GM19324 (cell line): ENCODE results near the gene CRIM1.

Source experiments
- ATAC-seq: cut with Tn5 transposase; IDR thresholded peaks from one replicate; pipeline ENCODE4 v1.9.1; 2021; ENCODE audit warnings: mild to moderate bottlenecking, moderate library complexity; ENCODE audit not compliant: unreplicated experiment, low FRiP score

Gene CRIM1

GRCh38 chr2:36476411-36476810 lies 120.8 kb downstream of the CRIM1 start:
- no peak for ATAC-seq

- no peak for ATAC-seq
These were observed 121.7 kb downstream of the CRIM1 start for GRCh38 chr2:36477315-36477714.

DNA sequence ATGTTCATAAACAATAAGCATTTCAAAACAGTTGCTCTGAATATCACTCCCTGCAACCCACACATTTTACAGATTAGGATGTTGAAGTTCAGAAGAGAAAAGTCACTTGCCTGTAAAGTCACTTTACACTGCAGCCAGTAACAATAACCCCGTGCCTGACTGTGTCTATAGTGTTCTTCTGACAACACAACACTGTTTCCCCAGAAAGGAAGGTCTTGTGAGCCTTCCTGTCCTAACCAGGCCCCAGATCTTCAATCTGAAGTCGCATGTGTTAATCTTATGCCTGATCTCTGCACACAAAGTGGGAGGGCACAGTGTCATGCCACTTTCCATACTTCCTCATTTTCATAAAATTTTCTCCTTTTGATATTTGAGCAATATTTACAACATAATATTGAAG lies 122.2 kb downstream of the CRIM1 start:
- no peak for ATAC-seq

- no peak for ATAC-seq
These were observed 122.8 kb downstream of the CRIM1 start for GRCh38 chr2:36478332-36478738.

DNA sequence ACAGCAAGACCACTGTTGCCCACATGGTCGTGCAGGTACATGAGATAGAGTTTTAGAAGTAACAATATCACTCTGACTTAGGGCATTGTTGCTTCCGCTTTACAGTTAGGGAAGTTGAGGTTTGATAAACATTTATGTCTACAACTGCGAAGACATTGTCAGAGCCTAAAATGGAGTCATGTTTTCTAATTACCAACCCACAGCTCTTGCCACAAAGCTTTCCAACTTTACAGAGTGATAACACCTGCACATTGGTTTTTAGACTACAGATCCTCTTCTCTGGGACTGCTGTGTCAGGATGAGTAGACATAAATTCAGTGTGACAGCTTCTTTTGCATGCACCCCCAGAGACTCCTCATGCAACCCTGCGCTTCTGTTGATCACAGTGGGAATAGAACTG lies 123.4 kb downstream of the CRIM1 start:
- ATAC-seq, result no peak

GRCh38 chr2:36479406-36479805 lies 123.8 kb downstream of the CRIM1 start:
- ATAC-seq, result no peak

GRCh38 chr2:36480028-36480427 lies 124.5 kb downstream of the CRIM1 start:
- ATAC-seq, result no peak

DNA sequence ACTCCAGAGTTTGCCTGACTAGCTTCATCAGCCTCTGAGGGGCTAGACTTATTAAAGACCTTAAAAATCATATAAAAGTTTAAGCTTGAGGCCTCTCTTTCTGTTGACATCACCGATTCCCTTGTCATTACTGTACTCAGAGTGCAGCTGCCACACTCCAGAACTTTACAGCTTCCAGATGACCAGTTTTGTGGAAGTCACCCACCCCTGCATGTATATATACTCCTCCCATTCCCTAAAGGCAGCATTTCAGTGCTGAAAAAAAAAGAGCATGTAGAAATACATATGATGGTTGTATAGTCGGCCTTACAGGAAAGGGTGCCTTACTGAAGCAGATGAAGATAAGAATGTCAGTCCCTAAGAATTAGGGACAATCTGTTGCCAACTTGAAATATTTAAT lies 125.1 kb downstream of the CRIM1 start:
- ATAC-seq, result no peak

GRCh38 chr2:36481709-36482108 lies 126.1 kb downstream of the CRIM1 start:
- ATAC-seq, result no peak

- no peak for ATAC-seq
These were observed 127.1 kb downstream of the CRIM1 start for GRCh38 chr2:36482576-36483214.

DNA sequence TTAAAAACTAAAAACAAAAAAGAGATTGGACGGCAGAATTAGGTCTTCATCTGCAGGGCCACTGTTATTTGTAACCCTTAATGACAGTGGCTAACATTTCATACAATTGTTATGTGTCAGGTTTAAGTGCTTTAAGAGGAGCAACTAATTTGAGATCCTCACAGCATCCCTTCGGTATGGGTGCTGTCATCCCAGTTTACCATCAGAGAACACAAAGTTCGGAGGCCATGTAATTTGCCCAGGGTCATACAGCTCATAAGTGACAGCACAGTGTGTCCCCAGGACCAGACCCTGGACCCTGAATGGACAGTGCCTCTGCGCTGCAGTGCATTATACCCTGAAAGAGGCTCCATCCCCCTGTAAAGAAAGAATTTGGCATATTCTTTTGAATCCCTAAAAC lies 127.7 kb downstream of the CRIM1 start:
- no peak for ATAC-seq

- ATAC-seq, result no peak
These were observed 128.9 kb downstream of the CRIM1 start for GRCh38 chr2:36484454-36484853.

DNA sequence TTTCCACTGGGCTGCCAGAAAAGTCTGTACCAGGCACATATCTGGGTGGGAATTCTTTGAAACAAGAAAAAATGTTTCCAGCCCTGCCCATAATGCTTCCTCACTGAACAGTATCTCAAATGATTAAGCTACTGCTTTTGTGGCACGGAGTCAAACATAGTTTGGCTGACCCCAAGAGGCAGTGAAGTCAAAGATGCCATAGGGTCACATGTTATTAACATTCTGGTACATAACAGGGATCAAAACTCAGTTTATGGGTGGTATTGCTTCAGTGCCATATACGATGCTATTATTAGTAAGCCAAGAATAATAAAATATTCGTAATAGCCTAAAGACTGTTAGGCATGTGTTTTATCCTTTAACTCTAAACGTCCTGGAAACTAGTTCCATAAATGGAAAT lies 129.9 kb downstream of the CRIM1 start:
- no peak for ATAC-seq

GRCh38 chr2:36486521-36487044 lies 131.0 kb downstream of the CRIM1 start:
- ATAC-seq, result no peak

- ATAC-seq, result no peak
These were observed 132.4 kb downstream of the CRIM1 start for GRCh38 chr2:36487947-36488346.

DNA sequence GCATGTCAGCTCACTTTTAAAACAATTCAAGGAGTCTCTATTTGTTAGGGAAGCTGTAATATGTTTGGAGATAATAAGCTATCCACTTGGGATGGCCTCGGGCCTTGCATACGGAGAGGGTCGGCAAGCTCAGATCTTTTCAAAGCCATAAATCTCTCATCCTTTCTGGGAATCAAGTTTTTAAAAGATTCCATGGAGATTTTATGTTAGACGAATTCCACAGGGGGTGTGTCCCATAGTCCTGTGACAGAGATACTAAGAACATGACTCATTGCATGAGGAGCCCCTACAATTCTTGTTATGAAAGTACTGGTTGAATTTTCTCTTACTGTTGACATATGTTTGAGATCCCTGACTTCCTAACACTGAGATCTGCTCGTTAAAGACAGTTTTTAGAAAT lies 133.7 kb downstream of the CRIM1 start:
- ATAC-seq, result no peak

GRCh38 chr2:36490749-36491148 lies 135.2 kb downstream of the CRIM1 start:
- ATAC-seq, result no peak

DNA sequence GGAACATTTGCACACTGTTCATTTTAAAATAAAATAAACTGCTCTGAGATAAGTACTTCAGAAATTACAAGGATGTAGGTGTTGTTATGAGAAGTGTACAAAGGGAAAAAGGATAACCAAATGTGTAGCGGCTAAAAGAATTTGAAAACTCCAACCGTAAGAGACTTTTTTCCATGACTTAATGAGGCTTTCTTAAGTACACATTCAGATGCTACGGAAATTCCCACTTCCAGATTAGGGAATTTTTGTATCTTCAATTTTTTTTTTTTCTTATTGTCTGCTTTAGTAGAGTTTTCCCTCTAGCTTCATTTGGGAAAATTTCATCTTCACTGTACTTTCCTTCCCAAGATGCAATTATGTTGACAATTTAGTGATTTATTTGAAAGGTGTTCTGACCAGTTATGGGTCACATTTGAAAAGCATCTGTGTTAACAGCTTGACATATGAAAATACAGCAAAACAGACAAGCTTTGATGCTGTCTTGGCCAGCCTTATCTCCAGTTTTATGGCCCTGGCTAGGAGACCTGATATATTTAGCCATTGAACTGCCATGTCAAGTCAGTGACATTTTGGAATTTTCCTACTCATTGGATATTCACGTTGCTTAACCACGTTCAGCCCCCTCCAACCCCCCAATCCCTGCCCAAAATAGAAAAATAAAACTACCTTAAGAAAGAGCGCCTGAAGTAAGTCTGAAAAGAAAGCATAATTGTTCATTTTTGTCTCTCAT lies 136.8 kb downstream of the CRIM1 start:
- ATAC-seq, result no peak

DNA sequence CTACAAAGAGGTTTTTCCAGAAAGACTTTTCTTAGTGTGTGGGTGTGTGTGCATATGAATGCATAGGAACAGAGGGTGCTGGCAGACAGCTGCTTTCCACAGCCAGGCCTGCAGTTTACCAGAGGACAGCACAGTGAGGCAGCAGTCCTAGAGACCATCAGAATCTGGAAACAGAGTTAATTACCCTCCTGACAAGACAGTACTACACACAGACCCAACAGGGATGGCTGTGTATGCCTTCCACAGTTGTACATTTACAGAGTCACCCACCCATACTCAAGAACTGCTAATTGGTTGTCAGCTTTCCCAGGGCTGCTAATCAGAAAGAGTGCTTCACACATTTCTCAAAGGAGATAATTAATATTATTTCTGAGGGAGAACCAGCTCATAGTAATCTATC lies 137.7 kb downstream of the CRIM1 start:
- no peak for ATAC-seq

- ATAC-seq, result no peak
These were observed 142.1 kb downstream of the CRIM1 start for GRCh38 chr2:36497570-36498163.

- ATAC-seq, result no peak
These were observed 143.7 kb downstream of the CRIM1 start for GRCh38 chr2:36499128-36499820.
